ENCODE results near the gene ME1.

ME1 gene

GRCh38 chr6:83432636-83433035 lies 1.8 kb upstream of the ME1 start:
- in situ Hi-C loops (cut with HindIII; ENCODE audit: low sequenced_read_pairs), result no loop called here

GRCh38 chr6:83431545-83432155 lies 799 bp upstream of the ME1 start:
- in situ Hi-C loops (cut with HindIII; ENCODE audit: low sequenced_read_pairs), result no loop called here

GRCh38 chr6:83429857-83430610 lies 817 bp downstream of the ME1 start:
- in situ Hi-C loops (cut with HindIII; ENCODE audit: low sequenced_read_pairs), result no loop called here

GRCh38 chr6:83429269-83429668 lies 1.6 kb downstream of the ME1 start:
- in situ Hi-C loops (cut with HindIII; ENCODE audit: low sequenced_read_pairs), result no loop called here

- in situ Hi-C loops (cut with HindIII; ENCODE audit: low sequenced_read_pairs), result loop anchor here (25.0 kb wide), 1 partner anchor 88 kb away; the partner anchor contains the start of gene PRSS35
Observed at GRCh38 chr6:83424392-83425018, 6.3 kb downstream of the ME1 start.

- in situ Hi-C loops (cut with HindIII; ENCODE audit: low sequenced_read_pairs), result loop anchor here (25.0 kb wide), 1 partner anchor 94 kb away; the partner anchor contains the start of gene PRSS35
Observed at GRCh38 chr6:83417880-83418663, 12.8 kb downstream of the ME1 start.

- in situ Hi-C loops (cut with HindIII; ENCODE audit: low sequenced_read_pairs), result loop anchor here (25.0 kb wide), 1 partner anchor 99 kb away; the partner anchor contains the start of gene PRSS35
Observed at GRCh38 chr6:83413068-83413467, 17.8 kb downstream of the ME1 start.

- in situ Hi-C loops (cut with HindIII; ENCODE audit: low sequenced_read_pairs), result loop anchor here (25.0 kb wide), 1 partner anchor 101 kb away; the partner anchor contains the start of gene PRSS35
Observed at GRCh38 chr6:83411731-83412130, 19.1 kb downstream of the ME1 start.

GRCh38 chr6:83403191-83403590 lies 27.7 kb downstream of the ME1 start:
- in situ Hi-C loops (cut with HindIII; ENCODE audit: low sequenced_read_pairs), result loop anchor here (25.0 kb wide), 1 partner anchor 109 kb away; the partner anchor contains the start of gene PRSS35

GRCh38 chr6:83389606-83390005 lies 41.2 kb downstream of the ME1 start:
- in situ Hi-C loops (cut with HindIII; ENCODE audit: low sequenced_read_pairs), result no loop called here

GRCh38 chr6:83385473-83385872 lies 45.4 kb downstream of the ME1 start:
- in situ Hi-C loops (cut with HindIII; ENCODE audit: low sequenced_read_pairs), result no loop called here

- in situ Hi-C loops (cut with HindIII; ENCODE audit: low sequenced_read_pairs), result no loop called here
Observed at GRCh38 chr6:83384751-83385150, 46.1 kb downstream of the ME1 start.

GRCh38 chr6:83381949-83382348 lies 48.9 kb downstream of the ME1 start:
- in situ Hi-C loops (cut with HindIII; ENCODE audit: low sequenced_read_pairs), result no loop called here

- in situ Hi-C loops (cut with HindIII; ENCODE audit: low sequenced_read_pairs), result no loop called here
Observed at GRCh38 chr6:83378621-83379388, 52.0 kb downstream of the ME1 start.

- in situ Hi-C loops (cut with HindIII; ENCODE audit: low sequenced_read_pairs), result no loop called here
Observed at GRCh38 chr6:83371423-83371822, 59.4 kb downstream of the ME1 start.

GRCh38 chr6:83370567-83370966 lies 60.3 kb downstream of the ME1 start:
- in situ Hi-C loops (cut with HindIII; ENCODE audit: low sequenced_read_pairs), result no loop called here

- in situ Hi-C loops (cut with HindIII; ENCODE audit: low sequenced_read_pairs), result no loop called here
Observed at GRCh38 chr6:83369692-83370091, 61.2 kb downstream of the ME1 start.

- in situ Hi-C loops (cut with HindIII; ENCODE audit: low sequenced_read_pairs), result no loop called here
Observed at GRCh38 chr6:83368577-83368976, 62.3 kb downstream of the ME1 start.

GRCh38 chr6:83367104-83367503 lies 63.7 kb downstream of the ME1 start:
- in situ Hi-C loops (cut with HindIII; ENCODE audit: low sequenced_read_pairs), result no loop called here

GRCh38 chr6:83365931-83366330 lies 64.9 kb downstream of the ME1 start:
- in situ Hi-C loops (cut with HindIII; ENCODE audit: low sequenced_read_pairs), result no loop called here
